DMS53 (cell line): ENCODE measurements around the gene SYTL5.

Experiments
- DNase-seq: peaks from one replicate; lab custom pipeline; 2025; lab: John Stamatoyannopoulos, UW

SYTL5 gene

GRCh38 chrX:38089173-38089982 lies 83.0 kb downstream of the SYTL5 start:
- DNase-seq = no peak

- peak; percentile 21 for DNase-seq
Measured at GRCh38 chrX:38095971-38096529, 89.7 kb downstream of the SYTL5 start.

GRCh38 chrX:38099688-38100087 lies 93.3 kb downstream of the SYTL5 start:
- no peak for DNase-seq

GRCh38 chrX:38102240-38102639 lies 95.9 kb downstream of the SYTL5 start:
- DNase-seq = no peak

- DNase-seq = no peak
Measured at GRCh38 chrX:38102875-38103274, 96.5 kb downstream of the SYTL5 start.

GRCh38 chrX:38103857-38104812 lies 97.8 kb downstream of the SYTL5 start:
- no peak for DNase-seq

- DNase-seq = no peak
Measured at GRCh38 chrX:38105216-38105725, 98.9 kb downstream of the SYTL5 start.

GRCh38 chrX:38106991-38107655 lies 100.8 kb downstream of the SYTL5 start:
- peak; percentile 1 for DNase-seq

GRCh38 chrX:38108364-38108763 lies 102.0 kb downstream of the SYTL5 start:
- DNase-seq = no peak

GRCh38 chrX:38109042-38109898 lies 102.9 kb downstream of the SYTL5 start:
- DNase-seq = no peak

- DNase-seq = no peak
Measured at GRCh38 chrX:38110231-38110630, 103.9 kb downstream of the SYTL5 start.

- no peak for DNase-seq
Measured at GRCh38 chrX:38111196-38111595, 104.8 kb downstream of the SYTL5 start.

GRCh38 chrX:38112566-38112965 lies 106.2 kb downstream of the SYTL5 start:
- DNase-seq = peak; percentile 89

GRCh38 chrX:38116706-38117105 lies 110.4 kb downstream of the SYTL5 start:
- no peak for DNase-seq

- peak; percentile 61 for DNase-seq
Measured at GRCh38 chrX:38117485-38117884, 111.1 kb downstream of the SYTL5 start.

- no peak for DNase-seq
Measured at GRCh38 chrX:38124000-38124399, 117.6 kb downstream of the SYTL5 start.

- DNase-seq = peak; percentile 2
Measured at GRCh38 chrX:38126179-38126578, 119.8 kb downstream of the SYTL5 start.

- no peak for DNase-seq
Measured at GRCh38 chrX:38127961-38128360, 121.6 kb downstream of the SYTL5 start.

- DNase-seq = no peak
Measured at GRCh38 chrX:38129366-38129765, 123.0 kb downstream of the SYTL5 start.

GRCh38 chrX:38138157-38138891 lies 132.0 kb downstream of the SYTL5 start:
- DNase-seq = no peak
